GM21381 (cell line): ENCODE results near the gene HEXD.
"Not testable (repeated sequence)": the region's sequence is repeated elsewhere in the genome, so short reads cannot be mapped to it uniquely, and the experiment has no call there.

Experiments
- ATAC-seq: cut with Tn5 transposase; IDR thresholded peaks from one replicate; pipeline ENCODE4 v1.9.1; 2021; ENCODE audit warnings: mild to moderate bottlenecking, moderate library complexity; ENCODE audit not compliant: unreplicated experiment

The HEXD gene

DNA sequence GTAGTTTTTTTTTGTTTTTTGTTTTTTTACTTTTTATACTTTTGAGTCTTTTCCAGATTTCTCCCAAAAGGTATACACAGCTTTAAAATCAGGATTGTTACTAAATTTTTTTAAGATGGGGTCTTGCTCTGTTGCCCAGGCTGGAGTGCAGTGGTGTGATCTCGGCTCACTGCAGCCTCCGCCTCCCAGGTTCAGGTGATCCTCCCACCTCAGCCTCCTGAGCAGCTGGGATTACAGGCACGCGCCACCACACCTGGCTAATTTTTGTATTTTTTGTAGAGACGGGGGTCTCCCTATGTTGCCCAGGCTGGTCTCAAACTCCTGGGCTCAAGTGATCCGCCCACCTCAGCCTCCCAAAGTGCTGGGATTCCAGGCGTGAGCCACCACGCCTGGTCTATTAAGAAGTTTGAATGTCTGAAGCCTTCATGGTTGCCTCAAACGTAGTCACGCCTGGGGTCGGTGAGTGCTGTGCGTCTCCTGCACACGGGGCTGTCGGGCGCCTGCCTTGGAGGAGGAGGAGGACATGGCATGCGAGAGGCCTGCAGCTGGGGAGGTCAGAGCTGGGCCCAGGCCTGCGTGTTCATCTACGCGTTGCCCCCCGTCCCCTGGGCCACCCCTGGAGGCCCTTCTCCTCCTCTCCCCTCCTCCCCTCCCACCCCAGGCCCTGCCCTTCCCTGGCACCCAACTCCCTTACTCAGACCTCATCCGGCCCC is 35.8 kb upstream of the HEXD start:
- ATAC-seq = not testable (repeated sequence)

- no peak for ATAC-seq
Measured at GRCh38 chr17:82382933-82383255, 35.3 kb upstream of the HEXD start.

- no peak for ATAC-seq
Measured at GRCh38 chr17:82383411-82383810, 34.7 kb upstream of the HEXD start.

- ATAC-seq = no peak
Measured at GRCh38 chr17:82384051-82384729, 34.0 kb upstream of the HEXD start.

DNA sequence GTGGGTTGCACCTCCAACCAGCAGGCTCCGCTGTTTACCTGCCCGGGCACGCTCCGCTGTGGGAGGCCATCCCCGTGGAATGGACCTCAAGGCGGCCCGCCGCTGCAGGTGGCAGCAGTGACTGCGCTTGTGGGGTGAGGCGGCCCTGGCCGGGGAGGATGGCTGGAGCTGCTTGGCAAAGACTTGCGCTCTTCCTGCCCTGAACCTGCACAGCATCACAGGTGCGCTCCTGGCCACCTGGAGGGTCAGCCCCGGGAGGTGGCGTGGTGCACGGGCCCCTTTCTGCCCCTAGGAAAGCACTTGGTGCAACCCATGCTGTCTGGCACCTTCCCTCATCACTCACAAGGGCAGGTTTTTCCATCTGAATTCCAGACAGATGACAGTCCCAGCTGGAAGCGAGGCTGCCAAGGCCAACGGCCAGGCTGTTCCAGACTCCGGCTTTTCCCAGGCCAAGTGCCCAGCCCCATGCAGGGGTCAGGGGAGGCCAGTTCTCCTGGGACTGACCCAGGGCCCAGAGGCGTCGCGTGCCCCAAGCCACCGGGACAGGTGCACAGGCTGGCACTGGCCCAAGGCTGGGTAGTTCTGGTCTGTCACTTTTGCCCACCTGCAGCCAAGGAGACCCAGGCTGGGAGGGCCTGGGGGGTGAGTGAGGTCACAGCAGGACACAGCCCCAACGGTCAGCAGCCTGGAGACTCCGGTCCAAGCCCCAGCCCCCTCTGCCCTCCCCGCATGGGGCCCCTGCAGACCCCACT is 33.2 kb upstream of the HEXD start:
- no peak for ATAC-seq

DNA sequence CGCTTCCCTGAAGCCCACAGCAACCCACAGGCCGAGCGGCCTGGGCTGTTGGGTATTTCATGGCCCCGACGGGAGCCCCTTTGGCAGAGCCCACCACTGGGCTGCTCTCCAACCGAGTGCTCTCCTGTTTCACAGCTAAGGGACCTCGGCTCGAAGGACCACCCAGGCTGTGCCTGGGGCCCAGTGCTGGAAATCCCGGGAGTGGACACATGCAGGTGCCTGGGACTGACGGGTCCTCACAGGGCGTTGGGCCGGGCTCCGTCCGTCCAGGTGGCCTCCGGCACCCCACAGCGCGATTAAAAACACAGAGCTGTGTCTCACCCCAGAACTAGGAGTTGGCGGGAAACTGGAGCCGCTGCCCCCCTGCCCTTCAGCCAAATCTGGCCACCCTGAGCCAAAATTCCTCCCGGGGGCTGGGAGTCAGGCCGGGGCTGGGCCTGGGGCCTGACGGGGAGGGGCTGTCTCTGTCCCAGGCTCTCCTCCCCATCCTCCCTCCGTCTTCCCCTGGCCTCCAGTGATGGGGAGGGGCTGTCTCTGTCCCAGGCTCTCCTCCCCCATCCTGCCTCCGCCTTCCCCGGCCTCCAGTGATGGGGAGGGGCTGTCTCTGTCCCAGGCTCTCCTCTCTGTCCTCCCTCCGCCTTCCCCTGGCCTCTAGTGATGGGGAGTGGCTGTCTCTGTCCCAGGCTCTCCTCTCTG is 32.4 kb upstream of the HEXD start:
- no peak for ATAC-seq

DNA sequence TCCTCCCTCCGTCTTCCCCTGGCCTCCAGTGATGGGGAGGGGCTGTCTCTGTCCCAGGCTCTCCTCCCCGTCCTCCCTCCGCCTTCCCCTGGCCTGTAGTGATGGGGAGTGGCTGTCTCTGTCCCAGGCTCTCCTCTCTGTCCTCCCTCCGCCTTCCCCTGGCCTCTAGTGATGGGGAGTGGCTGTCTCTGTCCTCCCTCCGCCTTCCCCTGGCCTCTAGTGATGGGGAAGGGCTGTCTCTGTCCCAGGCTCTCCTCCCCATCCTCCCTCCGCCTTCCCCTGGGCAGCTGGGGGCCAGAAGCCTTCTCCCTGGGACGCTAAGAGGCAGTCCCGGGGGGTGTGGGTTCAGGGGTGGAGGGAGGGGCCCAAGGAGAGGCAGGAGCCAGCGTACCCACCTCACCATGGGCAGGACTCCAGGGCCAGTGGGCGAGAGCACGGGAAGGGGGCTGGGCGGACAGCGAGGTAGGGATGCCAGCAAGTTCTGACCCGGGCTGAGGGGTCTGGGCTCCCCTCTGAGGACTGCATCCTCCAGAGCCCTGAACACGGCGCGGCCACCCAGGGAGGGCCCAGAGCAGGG is 31.8 kb upstream of the HEXD start:
- no peak for ATAC-seq

DNA sequence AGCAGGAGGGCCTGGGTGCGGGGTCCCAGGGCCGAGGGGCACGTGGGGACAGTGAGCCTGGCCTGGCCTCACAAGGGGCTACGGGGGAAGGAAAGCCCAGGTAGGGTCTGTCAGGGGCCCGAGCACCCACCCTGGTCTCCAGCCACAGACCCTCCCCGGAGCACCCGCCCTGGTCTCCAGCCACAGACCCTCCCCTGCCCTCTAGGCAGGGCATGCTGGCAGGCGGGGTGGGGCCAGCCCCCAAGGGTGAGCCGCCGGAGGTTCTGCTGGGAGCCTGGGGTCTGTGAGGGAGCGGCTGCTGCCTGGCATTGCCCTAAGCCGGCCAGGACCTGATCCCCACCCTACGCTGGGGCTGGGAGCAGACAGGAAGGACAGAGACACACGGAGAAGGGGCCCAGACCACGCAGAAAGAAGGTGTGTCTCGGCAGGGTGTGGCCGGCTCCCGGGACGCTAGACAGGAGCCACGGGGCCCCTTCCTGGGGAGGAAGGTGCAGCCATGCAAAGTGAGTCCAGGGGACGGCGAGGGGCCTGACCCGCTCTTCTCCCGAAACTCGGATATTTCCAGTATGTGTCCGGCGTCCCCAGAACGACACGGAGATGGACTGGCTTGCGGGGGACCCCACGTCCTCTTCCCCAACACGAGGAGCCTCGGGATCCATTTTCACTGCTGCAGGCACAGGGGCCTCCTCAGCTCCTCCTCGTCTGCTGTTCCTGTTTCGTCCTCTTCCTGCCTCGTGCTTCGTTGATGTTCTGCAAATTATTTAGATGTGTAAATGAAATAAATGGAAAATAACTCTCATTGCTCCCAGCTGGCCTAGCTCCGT is 31.1 kb upstream of the HEXD start:
- ATAC-seq = no peak

DNA sequence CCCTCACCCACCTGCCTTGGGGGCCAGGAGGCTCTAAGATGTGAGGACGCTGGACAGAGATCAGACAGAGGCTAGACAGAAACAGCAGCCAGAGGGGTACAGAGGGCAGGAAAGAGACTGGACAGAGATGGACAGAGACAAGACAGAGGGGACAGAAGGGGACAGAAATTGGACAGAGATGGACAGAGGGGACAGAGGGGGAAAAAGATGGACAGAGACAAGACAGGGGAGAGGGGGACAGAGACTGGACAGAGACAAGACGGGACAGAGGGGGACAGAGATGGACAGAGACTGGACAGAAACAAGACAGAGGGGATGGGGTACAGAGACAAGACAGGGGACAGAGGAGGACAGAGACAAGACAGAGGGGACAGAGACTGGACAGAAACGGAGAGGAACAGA is 30.4 kb upstream of the HEXD start:
- ATAC-seq = no peak

DNA sequence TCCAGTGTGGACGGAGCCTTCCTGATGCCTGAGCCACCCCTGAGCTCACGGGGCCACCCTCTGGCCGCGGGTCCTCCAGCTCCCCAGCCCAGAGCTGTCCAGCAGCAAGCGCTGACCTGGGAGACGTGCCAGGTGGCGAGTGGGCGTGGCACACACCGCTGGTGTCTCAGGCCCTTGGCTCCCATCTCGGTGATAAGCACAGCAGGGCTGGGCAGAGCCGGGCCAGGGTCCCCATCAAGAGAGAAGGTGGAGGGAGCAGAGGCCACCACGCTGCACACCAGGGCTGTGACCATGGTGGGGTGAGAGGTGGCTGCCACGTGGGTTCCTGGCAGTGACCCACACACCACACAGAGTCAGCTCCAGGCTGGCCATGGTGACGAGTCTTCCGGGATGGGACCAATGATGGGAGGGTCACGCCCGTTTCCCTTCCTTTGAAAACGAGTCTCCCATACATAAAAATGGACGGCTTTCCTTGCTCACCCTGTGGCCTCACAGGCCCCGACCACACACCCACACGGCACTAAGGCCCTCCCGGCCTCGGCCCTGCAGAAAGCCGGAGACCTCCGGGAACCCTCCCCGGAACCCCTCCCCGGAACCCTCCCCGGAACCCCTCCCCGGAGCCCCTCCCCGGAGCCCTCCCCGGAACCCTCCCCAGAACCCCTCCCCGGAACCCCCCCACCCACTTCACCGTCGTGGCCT is 29.8 kb upstream of the HEXD start:
- ATAC-seq = no peak

DNA sequence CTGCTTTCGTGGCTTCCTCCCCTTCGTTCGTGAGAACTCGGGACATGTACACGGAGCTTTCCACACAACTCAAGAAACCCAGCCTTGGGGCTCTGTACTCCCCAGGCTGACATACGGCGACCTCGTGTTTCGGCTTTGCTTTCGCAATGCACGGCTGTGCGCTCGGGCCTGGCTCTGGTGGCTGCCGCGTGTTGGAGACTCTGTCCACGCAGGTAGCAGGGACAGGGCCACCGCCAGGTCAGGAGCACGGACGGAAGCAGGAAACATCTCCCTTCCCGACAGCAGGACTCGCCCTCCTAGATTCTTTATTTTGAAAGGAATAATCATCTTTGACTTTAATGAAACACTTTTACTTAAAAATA is 29.2 kb upstream of the HEXD start:
- ATAC-seq = no peak

GRCh38 chr17:82389379-82389778 is 28.8 kb upstream of the HEXD start:
- ATAC-seq = no peak

DNA sequence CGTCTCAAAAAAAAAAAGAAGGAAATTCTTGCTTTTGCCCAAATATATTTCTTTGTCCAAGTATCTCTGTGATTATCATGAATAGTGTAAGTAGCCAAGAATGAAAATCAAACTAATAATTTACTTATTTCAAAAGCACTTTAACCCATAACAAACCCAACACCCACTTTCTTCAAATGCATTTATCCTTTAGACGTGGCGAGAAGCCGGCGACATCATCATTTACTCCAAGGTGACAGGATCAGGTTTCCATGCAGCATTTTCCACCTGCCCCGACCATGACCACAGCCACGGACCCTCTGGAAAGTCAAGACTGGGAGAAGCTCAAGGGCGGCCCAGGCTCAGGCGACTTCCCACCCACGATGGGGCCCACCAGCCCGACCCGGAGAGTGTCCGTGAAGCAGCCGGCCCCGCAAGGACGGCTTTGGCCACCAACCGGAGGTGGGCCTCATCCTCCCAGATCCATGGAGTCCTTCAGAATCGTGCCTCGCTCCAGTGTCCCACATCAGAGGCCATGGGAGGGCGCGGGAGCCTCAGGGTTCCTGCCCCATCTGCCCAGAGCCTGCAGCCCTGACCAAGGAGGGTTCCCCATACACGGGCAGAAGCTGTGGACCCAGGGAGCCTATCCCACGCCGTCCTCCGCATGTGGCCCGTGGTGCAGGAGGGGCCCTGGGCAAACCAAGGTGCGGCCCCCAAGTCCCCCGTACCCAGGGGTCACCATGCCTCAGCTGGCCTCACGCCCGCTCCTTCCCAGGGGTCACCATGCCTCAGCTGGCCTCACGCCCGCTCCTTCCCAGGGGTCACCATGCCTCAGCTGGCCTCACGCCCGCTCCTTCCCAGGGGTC is 27.9 kb upstream of the HEXD start:
- ATAC-seq = no peak

DNA sequence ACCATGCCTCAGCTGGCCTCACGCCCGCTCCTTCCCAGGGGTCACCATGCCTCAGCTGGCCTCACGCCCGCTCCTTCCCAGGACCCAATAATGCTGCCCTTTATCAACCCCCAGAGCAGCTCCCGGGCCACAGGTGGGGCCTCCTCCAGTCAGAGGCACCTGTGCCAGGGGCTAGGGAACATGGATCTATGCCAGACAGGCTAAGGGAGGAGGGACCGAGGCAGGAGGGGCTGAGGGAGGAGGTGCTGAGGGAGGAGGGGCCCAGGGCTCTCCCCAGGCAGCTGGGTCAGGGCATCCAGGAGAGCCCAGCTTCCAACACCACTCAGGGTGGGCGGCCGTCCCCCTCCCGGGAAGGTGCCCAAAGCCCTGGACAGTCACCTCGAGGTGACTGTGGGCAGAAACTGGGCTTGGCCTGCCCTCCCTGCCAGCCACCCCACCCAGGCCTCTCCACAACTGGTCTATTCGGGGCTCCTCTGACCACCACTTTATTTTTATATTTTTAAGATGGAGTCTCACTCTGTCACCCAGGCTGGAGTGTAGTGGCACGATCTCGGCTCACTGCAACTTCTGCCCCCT is 27.2 kb upstream of the HEXD start:
- ATAC-seq = no peak

DNA sequence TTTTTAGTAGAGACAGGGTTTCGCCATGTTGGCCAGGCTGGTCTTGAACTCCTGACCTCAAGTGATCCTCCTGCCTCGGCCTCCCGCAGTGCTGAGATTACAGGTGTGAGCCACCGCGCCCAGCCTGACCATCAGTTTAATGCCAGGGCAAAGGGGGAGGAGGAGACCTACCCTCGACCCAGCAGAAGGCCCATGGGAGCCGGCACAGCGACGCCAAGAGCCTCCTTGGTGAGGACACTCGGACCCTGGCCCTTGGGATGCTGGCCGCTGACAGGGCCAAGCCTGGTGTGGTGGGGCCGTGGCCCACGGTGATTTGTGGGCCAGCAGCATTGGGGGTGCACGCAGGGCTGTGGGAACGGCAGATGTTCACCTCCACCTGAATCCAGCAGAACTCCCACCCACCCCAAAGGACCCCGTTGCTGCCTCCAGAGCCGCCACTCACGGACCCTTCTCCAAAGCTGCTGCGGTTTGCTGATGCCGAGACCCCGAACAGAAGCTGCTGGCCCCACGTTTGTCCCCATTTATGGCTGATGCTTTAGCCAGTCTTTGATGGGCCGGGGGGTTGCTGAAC is 26.6 kb upstream of the HEXD start:
- ATAC-seq = no peak

- no peak for ATAC-seq
Measured at GRCh38 chr17:82392209-82392920, 25.8 kb upstream of the HEXD start.

- ATAC-seq = no peak
Measured at GRCh38 chr17:82392941-82393340, 25.2 kb upstream of the HEXD start.

DNA sequence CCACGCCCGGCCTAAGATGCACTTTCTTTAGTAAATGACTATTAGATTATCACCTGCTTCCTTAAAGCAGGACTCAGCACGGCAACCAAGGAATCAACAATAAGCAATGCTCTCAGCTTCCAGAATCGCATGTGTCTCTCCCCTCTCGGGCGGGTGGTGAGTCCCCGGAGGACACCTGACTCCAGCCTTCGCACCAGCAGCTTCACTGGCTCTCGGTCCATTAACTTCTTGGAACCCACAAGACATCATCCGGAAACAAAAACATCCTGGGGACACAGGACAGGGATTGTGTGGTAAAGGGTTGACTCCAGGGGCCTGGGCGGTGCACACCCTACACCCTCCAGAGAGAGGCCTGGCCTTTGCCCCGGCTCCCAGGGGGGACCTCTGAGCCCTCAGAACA is 23.9 kb upstream of the HEXD start:
- ATAC-seq = no peak
